K562 (cell line): ENCODE data around the gene SLC25A14. TPM values are rescaled to one million over a fixed set of nuclear protein-coding genes. Genes with fewer than 3 reads are reported as not detected.

Experiments used
- CBFB ChIP-seq: sonication (generic); formaldehyde crosslinking; IDR thresholded peaks from 2 replicates; pipeline ENCODE4 v1.4.0; 2020; ENCODE audit warnings: mild to moderate bottlenecking, missing genetic modification reagents
- CHCHD3 ChIP-seq: fragments of 250-450 bp; sonication (Bioruptor Pico); IDR thresholded peaks from 2 replicates; pipeline ENCODE4 v2.1.2; 2022; ENCODE audit warnings: mild to moderate bottlenecking
- CSDE1 ChIP-seq, 2 experiments: fragments of 450-650 bp; IDR thresholded peaks; 2 replicates each; pipeline ENCODE4 v1.6.1; 2016; ENCODE audit warnings: mild to moderate bottlenecking in 1 of 2
- CXXC5 ChIP-seq: fragments of 250-450 bp; sonication (Bioruptor Pico); IDR thresholded peaks from 2 replicates; pipeline ENCODE4 v1.8.0; 2022; ENCODE audit warnings: inconsistent platforms, mild to moderate bottlenecking, moderate library complexity
- ESRRA ChIP-seq: fragments of 450-650 bp; IDR thresholded peaks from 2 replicates; pipeline ENCODE4 v1.6.1; 2014; ENCODE audit warnings: low read depth, mild to moderate bottlenecking, moderate library complexity, borderline replicate concordance
- KLF6 ChIP-seq: fragments of 250-450 bp; sonication (Bioruptor Pico); IDR thresholded peaks from 2 replicates; pipeline ENCODE4 v1.4.0; 2020; ENCODE audit warnings: mild to moderate bottlenecking, moderate library complexity, borderline replicate concordance
- MEF2A ChIP-seq: IDR thresholded peaks from 2 replicates; pipeline ENCODE4 v1.6.1; 2011; ENCODE audit warnings: low read depth, mild to moderate bottlenecking, low read length, moderate library complexity; ENCODE audit not compliant: control insufficient read depth
- MTA3 ChIP-seq: fragments of 450-650 bp; formaldehyde crosslinking; IDR thresholded peaks from 2 replicates; pipeline ENCODE4 v1.6.1; 2017; ENCODE audit warnings: mild to moderate bottlenecking, borderline replicate concordance
- RUNX1 ChIP-seq: sonication (generic); IDR thresholded peaks from 2 replicates; pipeline ENCODE4 v1.6.1; 2016; ENCODE audit warnings: antibody characterized with exemption, low read depth
- SP2 ChIP-seq: IDR thresholded peaks from 2 replicates; pipeline ENCODE4 v1.6.1; 2011; ENCODE audit warnings: mild to moderate bottlenecking, low read depth, low read length, moderate library complexity; ENCODE audit not compliant: poor library complexity, severe bottlenecking; ENCODE audit errors: extremely low read depth
- SREBF2 ChIP-seq: sonication (generic); formaldehyde crosslinking; IDR thresholded peaks from 2 replicates; pipeline ENCODE4 v1.4.0; 2020; ENCODE audit warnings: mild to moderate bottlenecking, missing genetic modification reagents
- THAP12 ChIP-seq: fragments of 250-450 bp; sonication (Bioruptor Pico); IDR thresholded peaks from 2 replicates; pipeline ENCODE4 v1.9.0; 2021; ENCODE audit warnings: mild to moderate bottlenecking, inconsistent platforms
- ZKSCAN1 ChIP-seq: fragments of 150-350 bp; IDR thresholded peaks from 2 replicates; pipeline ENCODE4 v1.6.1; 2016; ENCODE audit warnings: low read depth, low read length
- ZNF146 ChIP-seq: IDR thresholded peaks from one replicate; pipeline ENCODE4 v1.6.1; 2018; ENCODE audit warnings: missing compliant biosample characterization; ENCODE audit not compliant: unreplicated experiment
- ZNF316 ChIP-seq: fragments of 450-650 bp; IDR thresholded peaks from 2 replicates; pipeline ENCODE4 v1.6.1; 2016
- ZNF407 ChIP-seq: fragments of 450-650 bp; IDR thresholded peaks from 2 replicates; pipeline ENCODE4 v1.6.1; 2016; ENCODE audit warnings: low read depth
- ZNF408 ChIP-seq: fragments of 250-450 bp; sonication (Bioruptor Pico); IDR thresholded peaks from 2 replicates; pipeline ENCODE4 v1.4.0; 2020; ENCODE audit warnings: low read depth, mild to moderate bottlenecking, moderate library complexity
- ZNF584 ChIP-seq: fragments of 200-800 bp; sonication (Bioruptor generic); IDR thresholded peaks from 2 replicates; pipeline ENCODE4 v1.6.1; 2016; ENCODE audit warnings: low read depth, mild to moderate bottlenecking, missing genetic modification characterization, missing compliant biosample characterization
- polyA plus RNA-seq, 8 experiments: library from polyadenylated mRNA; depleted of rRNA in 4 of 8; stranded (reverse) in 5 of 8; unstranded in 3 of 8; fragments of >200 nt; fragmentation: Nextera tagmentation in 2 of 8; fragmentation: Illumina TruSeq in 1 of 8; extraction: Ambion mirVana in 2 of 8; extraction: Trizol in 1 of 8; gene quantifications; 2 replicates each; pipeline versions ENCODE4 v1.2.1 to v1.2.3, GENCODE V29; 2011 to 2014; ENCODE audit warnings: inconsistent platforms in 1 of 8, missing spikeins in 1 of 8
- total RNA-seq, 7 experiments: library from RNA; depleted of rRNA in 6 of 7; stranded (reverse); fragments of >200 nt in 6 of 7; fragmentation: Illumina TruSeq in 2 of 7; extraction: Trizol in 2 of 7; gene quantifications; 2 replicates each; pipeline versions ENCODE4 v1.2.1 to v1.2.3, GENCODE V29; 2011 to 2021; ENCODE audit warnings: low replicate concordance in 1 of 7

The SLC25A14 gene
- total and polyA plus RNA-seq, 9 of the 15 experiments (the other 6 are each of a cell fraction or from before 2014, with no cell fraction given), result 9.5 to 33.3 (median 15.8) TPM

DNA sequence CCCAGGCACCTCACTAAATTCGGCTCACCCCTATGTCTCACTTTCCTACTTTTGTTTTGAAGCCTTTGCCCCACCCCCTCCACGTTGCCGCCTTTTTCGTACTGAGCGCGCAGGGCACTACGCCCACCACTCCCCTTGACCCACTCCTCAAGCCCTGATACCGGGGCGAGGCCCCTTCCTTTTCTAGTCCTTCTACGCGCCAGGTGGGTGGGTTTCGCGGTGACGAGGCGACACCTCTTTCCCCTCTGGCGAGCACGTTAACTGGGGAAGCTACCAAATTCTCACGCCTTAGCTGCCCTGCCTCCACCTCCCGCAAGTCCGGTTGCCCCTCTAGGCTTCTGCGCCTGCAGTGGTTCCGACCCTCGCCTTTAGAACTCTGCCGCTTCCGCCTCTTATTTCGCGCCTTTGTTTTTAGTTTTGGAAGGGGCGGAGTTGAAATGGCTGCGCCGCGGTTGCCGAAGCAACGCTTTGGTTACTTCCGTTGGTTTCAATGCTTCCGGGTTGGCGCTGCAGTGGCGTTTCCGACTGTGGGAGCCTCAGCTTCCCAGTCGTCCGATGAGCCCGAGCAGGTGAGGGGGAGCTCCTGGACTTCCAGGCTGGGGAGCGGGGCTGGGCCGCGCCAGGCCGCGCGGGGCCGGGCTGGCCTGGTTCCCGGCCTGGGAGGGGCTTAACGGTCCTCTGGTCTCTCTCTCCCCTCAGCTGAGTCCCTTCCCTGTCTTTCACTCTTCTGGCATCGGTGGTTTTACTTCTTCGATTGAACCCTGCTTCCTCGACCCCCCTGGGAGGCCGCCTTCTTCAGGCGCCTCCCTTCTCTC lies at the start of gene SLC25A14 (continued):
- TF ChIP-seq ZNF407 (no peak), ZNF408 (CRISPR knock-in tag) (no peak), CHCHD3 (CRISPR knock-in tag) (no peak), RUNX1 (no peak), ESRRA (peak; percentile 8; the same call in 1 of the 2 replicates), CXXC5 (CRISPR knock-in tag) (peak; percentile 49), CBFB (CRISPR knock-in tag) (no peak), ZNF146 (CRISPR knock-in tag) (no peak), KLF6 (no peak), ZNF316 (no peak), ZNF584 (no peak), SP2 (no peak), SREBF2 (CRISPR knock-in tag) (no peak), CSDE1 (IDR thresholded peaks at IDR 0.05) (peak in 1 of 2 experiments; percentile 80; a peak in 2 of 4 replicates), MTA3 (0 out of 2 replicates have a peak, but pooled peaks have one; percentile 21), MEF2A (no peak), THAP12 (CRISPR knock-in tag) (no peak), ZKSCAN1 (no peak)
